ENCODE results near the gene DPP8. TPM values are rescaled to one million over a fixed set of nuclear protein-coding genes. Genes with fewer than 3 reads are reported as not detected.
A peak's percentile ranks its signal among the peaks of the same experiment; 100 is the strongest.

Gene DPP8
- total and polyA plus RNA-seq, 4 donors = 30.3 to 106 (median 38.1) TPM

- DNase-seq (ENCODE audit: low read depth in 4 of 6, low spot score in 6 of 6) = peak in 4 of 6 donors; percentile 71 to 94 (median 84)
Observed at GRCh38 chr15:65421360-65422215, 95.9 kb downstream of the DPP8 start.

GRCh38 chr15:65420975-65421359, 96.5 kb downstream of the DPP8 start:
- Histone ChIP-seq H3K4me3 (ENCODE audit: low read depth, low read length) (peak overlapping the region; percentile 64), H3K27ac (ENCODE audit: low read depth, low read length) (peak overlapping the region; percentile 83), H3K36me3 (ENCODE audit: control insufficient read depth, insufficient read depth, low read length) (no peaks in the 10 kb centered on the region), H3K9me3 (ENCODE audit: control insufficient read depth, insufficient read depth, low read length) (no peaks in the 10 kb centered on the region), H3K4me1 (ENCODE audit: control insufficient read depth, insufficient read depth, low read length) (peaks cover 44% of the 10 kb centered on the region), H3K27me3 (ENCODE audit: control insufficient read depth, insufficient read depth, low read length) (peaks cover 3% of the 10 kb centered on the region)
- WGBS (ENCODE audit: insufficient coverage) = 20% methylated on average over 16 of the region's 17 CpGs
- DNase-seq (ENCODE audit: low read depth in 4 of 6, low spot score in 6 of 6) = no peak

More at GRCh38 chr15:65421360-65422215, 95.9 kb downstream of the DPP8 start:
- H3K4me3 ChIP-seq (ENCODE audit: low read depth, low read length) = peak overlapping the region; percentile 64
- peaks cover 38% of the 10 kb centered on the region for H3K4me1 ChIP-seq (ENCODE audit: control insufficient read depth, insufficient read depth, low read length)
- peaks cover 3% of the 10 kb centered on the region for H3K27me3 ChIP-seq (ENCODE audit: control insufficient read depth, insufficient read depth, low read length)
- H3K27ac ChIP-seq (ENCODE audit: low read depth, low read length) = peak overlapping the region; percentile 83
- H3K9me3 ChIP-seq (ENCODE audit: control insufficient read depth, insufficient read depth, low read length) = no peaks in the 10 kb centered on the region
- 0% methylated on average over 33 of the region's 39 CpGs for WGBS (ENCODE audit: insufficient coverage)
- H3K36me3 ChIP-seq (ENCODE audit: control insufficient read depth, insufficient read depth, low read length) = no peaks in the 10 kb centered on the region

GRCh38 chr15:65418596-65418995, 98.9 kb downstream of the DPP8 start:
- DNase-seq (ENCODE audit: low read depth in 4 of 6, low spot score in 6 of 6) = no peak
- H3K4me3 ChIP-seq (ENCODE audit: low read depth, low read length) = no peak overlapping the region
- H3K36me3 ChIP-seq (ENCODE audit: control insufficient read depth, insufficient read depth, low read length) = no peaks in the 10 kb centered on the region
- peaks cover 61% of the 10 kb centered on the region for H3K4me1 ChIP-seq (ENCODE audit: control insufficient read depth, insufficient read depth, low read length)
- no peaks in the 10 kb centered on the region for H3K9me3 ChIP-seq (ENCODE audit: control insufficient read depth, insufficient read depth, low read length)
- H3K27me3 ChIP-seq (ENCODE audit: control insufficient read depth, insufficient read depth, low read length) = peaks cover 3% of the 10 kb centered on the region
- H3K27ac ChIP-seq (ENCODE audit: low read depth, low read length) = no peak overlapping the region
- 57% methylated on average over 1 of the region's 2 CpGs for whole genome bisulfite sequencing (ENCODE audit: insufficient coverage)

- Histone ChIP-seq H3K9me3 (ENCODE audit: control insufficient read depth, insufficient read depth, low read length) (no peaks in the 10 kb centered on the region), H3K27me3 (ENCODE audit: control insufficient read depth, insufficient read depth, low read length) (peaks cover 3% of the 10 kb centered on the region), H3K36me3 (ENCODE audit: control insufficient read depth, insufficient read depth, low read length) (no peaks in the 10 kb centered on the region), H3K4me1 (ENCODE audit: control insufficient read depth, insufficient read depth, low read length) (peaks cover 52% of the 10 kb centered on the region), H3K4me3 (ENCODE audit: low read depth, low read length) (no peak overlapping the region), H3K27ac (ENCODE audit: low read depth, low read length) (peak overlapping the region; percentile 50)
- DNase-seq (ENCODE audit: low read depth in 4 of 6, low spot score in 6 of 6) = peak in 1 of 6 donors; percentile 71
- 19% methylated on average over 4 of the region's 8 CpGs for WGBS (ENCODE audit: insufficient coverage)
Observed at GRCh38 chr15:65416845-65417416, 100.6 kb downstream of the DPP8 start.

- DNase-seq (ENCODE audit: low read depth in 4 of 6, low spot score in 6 of 6) = peak in 2 of 6 donors; percentile 79 to 94
- WGBS (ENCODE audit: insufficient coverage) = 15% methylated on average over 11 of the region's 14 CpGs
- H3K36me3 ChIP-seq (ENCODE audit: control insufficient read depth, insufficient read depth, low read length) = peaks cover 2% of the 10 kb centered on the region
- peak overlapping the region; percentile 81 for H3K27ac ChIP-seq (ENCODE audit: low read depth, low read length)
- H3K9me3 ChIP-seq (ENCODE audit: control insufficient read depth, insufficient read depth, low read length) = no peaks in the 10 kb centered on the region
- H3K4me3 ChIP-seq (ENCODE audit: low read depth, low read length) = no peak overlapping the region
- H3K27me3 ChIP-seq (ENCODE audit: control insufficient read depth, insufficient read depth, low read length) = no peaks in the 10 kb centered on the region
- peaks cover 48% of the 10 kb centered on the region for H3K4me1 ChIP-seq (ENCODE audit: control insufficient read depth, insufficient read depth, low read length)
Observed at GRCh38 chr15:65414841-65415621, 102.5 kb downstream of the DPP8 start.

GRCh38 chr15:65413760-65414144, 103.7 kb downstream of the DPP8 start:
- Histone ChIP-seq H3K9me3 (ENCODE audit: control insufficient read depth, insufficient read depth, low read length) (no peaks in the 10 kb centered on the region), H3K4me3 (ENCODE audit: low read depth, low read length) (no peak overlapping the region), H3K27me3 (ENCODE audit: control insufficient read depth, insufficient read depth, low read length) (no peaks in the 10 kb centered on the region), H3K36me3 (ENCODE audit: control insufficient read depth, insufficient read depth, low read length) (peaks cover 12% of the 10 kb centered on the region), H3K4me1 (ENCODE audit: control insufficient read depth, insufficient read depth, low read length) (peaks cover 50% of the 10 kb centered on the region), H3K27ac (ENCODE audit: low read depth, low read length) (no peak overlapping the region)
- 80% methylated on average over 5 of the region's 6 CpGs for WGBS (ENCODE audit: insufficient coverage)
- DNase-seq (ENCODE audit: low read depth in 4 of 6, low spot score in 6 of 6) = no peak

- H3K4me3 ChIP-seq (ENCODE audit: low read depth, low read length) = no peak overlapping the region
- no peak overlapping the region for H3K27ac ChIP-seq (ENCODE audit: low read depth, low read length)
- no peaks in the 10 kb centered on the region for H3K27me3 ChIP-seq (ENCODE audit: control insufficient read depth, insufficient read depth, low read length)
- peaks cover 50% of the 10 kb centered on the region for H3K4me1 ChIP-seq (ENCODE audit: control insufficient read depth, insufficient read depth, low read length)
- no peak for DNase-seq (ENCODE audit: low read depth in 4 of 6, low spot score in 6 of 6)
- H3K9me3 ChIP-seq (ENCODE audit: control insufficient read depth, insufficient read depth, low read length) = no peaks in the 10 kb centered on the region
- peaks cover 12% of the 10 kb centered on the region for H3K36me3 ChIP-seq (ENCODE audit: control insufficient read depth, insufficient read depth, low read length)
Observed at GRCh38 chr15:65413051-65413759, 104.3 kb downstream of the DPP8 start.

GRCh38 chr15:65412556-65412955, 104.9 kb downstream of the DPP8 start:
- H3K4me1 ChIP-seq (ENCODE audit: control insufficient read depth, insufficient read depth, low read length) = peaks cover 48% of the 10 kb centered on the region
- DNase-seq (ENCODE audit: low read depth in 4 of 6, low spot score in 6 of 6) = no peak

GRCh38 chr15:65411465-65412071, 105.9 kb downstream of the DPP8 start:
- Histone ChIP-seq H3K36me3 (ENCODE audit: control insufficient read depth, insufficient read depth, low read length) (peaks cover 12% of the 10 kb centered on the region), H3K4me1 (ENCODE audit: control insufficient read depth, insufficient read depth, low read length) (peaks cover 38% of the 10 kb centered on the region), H3K4me3 (ENCODE audit: low read depth, low read length) (no peak overlapping the region), H3K27ac (ENCODE audit: low read depth, low read length) (no peak overlapping the region), H3K27me3 (ENCODE audit: control insufficient read depth, insufficient read depth, low read length) (no peaks in the 10 kb centered on the region), H3K9me3 (ENCODE audit: control insufficient read depth, insufficient read depth, low read length) (no peaks in the 10 kb centered on the region)
- peak in 1 of 6 donors; percentile 49 for DNase-seq (ENCODE audit: low read depth in 4 of 6, low spot score in 6 of 6)
- 84% methylated on average over 3 of the region's 5 CpGs for WGBS (ENCODE audit: insufficient coverage)

More at GRCh38 chr15:65412556-65412955, 104.9 kb downstream of the DPP8 start:
- WGBS (ENCODE audit: insufficient coverage) = no CpG with 5 or more reads among the region's 1 CpG
- no peak overlapping the region for H3K27ac ChIP-seq (ENCODE audit: low read depth, low read length)
- H3K9me3 ChIP-seq (ENCODE audit: control insufficient read depth, insufficient read depth, low read length) = no peaks in the 10 kb centered on the region
- no peak overlapping the region for H3K4me3 ChIP-seq (ENCODE audit: low read depth, low read length)
- no peaks in the 10 kb centered on the region for H3K27me3 ChIP-seq (ENCODE audit: control insufficient read depth, insufficient read depth, low read length)
- H3K36me3 ChIP-seq (ENCODE audit: control insufficient read depth, insufficient read depth, low read length) = peaks cover 12% of the 10 kb centered on the region

Data from spinal cord (tissue), 10 donors.